PC-3 (cell line): ENCODE results near the gene PBXIP1.

Experiments used
- EZH2 ChIP-seq: fragments of 300-600 bp; sonication (generic); IDR thresholded peaks from one replicate; pipeline ENCODE4 v1.6.1; 2017; ENCODE audit warnings: antibody characterized with exemption, mild to moderate bottlenecking, low read length; ENCODE audit not compliant: unreplicated experiment
- TF ChIP-seq, protein P1 (sequence below): fragments of 300-600 bp; sonication (generic); conservative IDR thresholded peaks from 2 replicates; pipeline ENCODE4 v1.5.1; 2017; ENCODE audit warnings: antibody characterized with exemption, low read depth, mild to moderate bottlenecking, low read length

DNA sequence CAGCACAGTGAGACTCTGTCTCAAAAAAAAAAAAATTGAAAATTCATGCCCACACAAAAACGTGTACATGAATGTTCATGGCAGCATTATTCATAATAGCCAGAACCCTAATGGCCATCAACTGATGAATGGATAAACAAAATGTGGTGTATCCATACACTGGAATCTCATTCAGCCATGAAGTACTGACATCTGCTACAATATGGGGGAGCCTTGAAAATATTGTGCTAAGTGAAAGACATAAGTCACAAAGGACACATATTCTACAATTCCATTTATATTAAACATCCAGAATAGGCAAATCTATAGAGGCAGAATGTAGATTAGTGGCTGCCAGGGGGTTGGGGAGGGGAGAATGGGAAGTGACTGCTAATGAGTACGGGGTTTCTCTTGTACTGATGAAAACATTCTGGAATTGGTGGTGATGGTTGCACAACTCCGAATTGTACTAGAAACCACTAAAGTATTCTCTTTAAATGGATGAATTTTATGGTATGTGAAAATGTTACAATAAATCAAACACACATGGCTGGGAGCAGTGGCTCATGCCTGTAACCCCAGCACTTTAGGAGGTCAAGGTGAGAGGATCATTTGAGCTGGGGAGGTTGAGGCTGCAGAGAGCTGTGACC is 52.8 kb downstream of the PBXIP1 start:
- TF ChIP-seq, protein P1, sequence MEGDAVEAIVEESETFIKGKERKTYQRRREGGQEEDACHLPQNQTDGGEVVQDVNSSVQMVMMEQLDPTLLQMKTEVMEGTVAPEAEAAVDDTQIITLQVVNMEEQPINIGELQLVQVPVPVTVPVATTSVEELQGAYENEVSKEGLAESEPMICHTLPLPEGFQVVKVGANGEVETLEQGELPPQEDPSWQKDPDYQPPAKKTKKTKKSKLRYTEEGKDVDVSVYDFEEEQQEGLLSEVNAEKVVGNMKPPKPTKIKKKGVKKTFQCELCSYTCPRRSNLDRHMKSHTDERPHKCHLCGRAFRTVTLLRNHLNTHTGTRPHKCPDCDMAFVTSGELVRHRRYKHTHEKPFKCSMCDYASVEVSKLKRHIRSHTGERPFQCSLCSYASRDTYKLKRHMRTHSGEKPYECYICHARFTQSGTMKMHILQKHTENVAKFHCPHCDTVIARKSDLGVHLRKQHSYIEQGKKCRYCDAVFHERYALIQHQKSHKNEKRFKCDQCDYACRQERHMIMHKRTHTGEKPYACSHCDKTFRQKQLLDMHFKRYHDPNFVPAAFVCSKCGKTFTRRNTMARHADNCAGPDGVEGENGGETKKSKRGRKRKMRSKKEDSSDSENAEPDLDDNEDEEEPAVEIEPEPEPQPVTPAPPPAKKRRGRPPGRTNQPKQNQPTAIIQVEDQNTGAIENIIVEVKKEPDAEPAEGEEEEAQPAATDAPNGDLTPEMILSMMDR, result no peak
- TF ChIP-seq EZH2, result no peak
